Measurements from ENCODE around the gene JAKMIP2. TPM values are rescaled to one million over a fixed set of nuclear protein-coding genes. Genes with fewer than 3 reads are reported as not detected.

Gene JAKMIP2
- total RNA-seq, 1 experiment from 2014 or later = 10.9 TPM

DNA sequence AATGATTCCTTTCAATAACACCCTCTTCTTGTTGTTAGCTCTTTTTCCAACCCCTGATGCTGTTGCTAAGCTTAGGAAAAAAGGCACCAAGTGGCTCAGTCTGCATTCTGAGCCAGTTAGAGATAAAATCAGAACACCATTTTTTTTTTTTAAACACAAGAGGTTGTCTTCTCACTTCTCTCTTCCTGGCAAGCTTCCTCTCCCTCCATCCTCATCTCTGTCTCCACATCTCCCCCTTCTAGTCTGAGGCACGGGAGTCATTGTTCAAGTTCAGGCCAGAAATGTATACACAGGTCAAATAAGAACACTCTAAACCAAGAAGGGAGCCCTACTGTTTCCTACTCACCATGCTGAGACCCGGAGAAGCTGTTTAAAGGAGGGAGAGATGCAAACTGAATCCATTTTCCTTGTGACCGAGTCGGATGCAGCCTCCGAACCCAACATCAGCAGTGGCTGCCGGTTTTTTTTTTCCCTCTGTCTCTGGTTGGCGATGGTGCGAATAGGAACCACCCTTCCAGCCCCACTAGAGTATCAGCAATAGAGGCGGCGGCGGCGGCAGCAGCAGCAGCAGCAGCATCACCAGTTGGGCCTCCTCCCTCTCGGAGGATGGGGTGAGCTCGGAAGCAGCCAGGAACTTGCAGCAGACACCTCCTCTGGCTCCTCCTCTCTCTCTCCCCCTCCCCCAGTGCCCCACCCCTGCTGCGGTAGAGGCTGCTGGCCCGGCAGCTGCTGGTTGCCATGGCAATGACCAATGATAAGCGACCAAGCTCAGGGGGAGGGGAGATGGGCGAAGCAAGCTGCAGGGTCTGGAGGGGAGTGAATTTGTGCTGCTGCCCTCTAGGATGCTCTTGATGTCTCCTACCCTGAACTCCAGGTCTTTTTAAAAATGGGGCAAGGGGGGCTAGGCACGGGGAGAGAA, at the start of gene JAKMIP2 (continued):
- TF ChIP-seq TEAD4 (CRISPR knock-in tag; IDR thresholded peaks at IDR 0.05) (no peak), MYBL2 (CRISPR knock-in tag; IDR thresholded peaks at IDR 0.05) (no peak), ATF6 (CRISPR knock-in tag; IDR thresholded peaks at IDR 0.05) (no peak), PRRX2 (CRISPR knock-in tag; IDR thresholded peaks at IDR 0.05) (no peak), GTF2I (CRISPR knock-in tag; conservative IDR thresholded peaks at IDR 0.05) (no peak), ZBTB21 (CRISPR knock-in tag; IDR thresholded peaks at IDR 0.05; ENCODE audit: borderline replicate concordance) (no peak), KAT7 (CRISPR knock-in tag; IDR thresholded peaks at IDR 0.05; ENCODE audit: borderline replicate concordance) (no peak), ZNF396 (CRISPR knock-in tag; IDR thresholded peaks at IDR 0.05; ENCODE audit: borderline replicate concordance) (no peak), CREB1 (CRISPR knock-in tag; IDR thresholded peaks at IDR 0.05) (no peak), ZNF232 (CRISPR knock-in tag; IDR thresholded peaks at IDR 0.05) (0 out of 2 replicates have a peak, but pooled peaks have one; percentile 27), TEAD1 (CRISPR knock-in tag; IDR thresholded peaks at IDR 0.05) (peak; percentile 48; the same call in 1 of the 2 replicates), JAZF1 (CRISPR knock-in tag; IDR thresholded peaks at IDR 0.05) (no peak)

DNA sequence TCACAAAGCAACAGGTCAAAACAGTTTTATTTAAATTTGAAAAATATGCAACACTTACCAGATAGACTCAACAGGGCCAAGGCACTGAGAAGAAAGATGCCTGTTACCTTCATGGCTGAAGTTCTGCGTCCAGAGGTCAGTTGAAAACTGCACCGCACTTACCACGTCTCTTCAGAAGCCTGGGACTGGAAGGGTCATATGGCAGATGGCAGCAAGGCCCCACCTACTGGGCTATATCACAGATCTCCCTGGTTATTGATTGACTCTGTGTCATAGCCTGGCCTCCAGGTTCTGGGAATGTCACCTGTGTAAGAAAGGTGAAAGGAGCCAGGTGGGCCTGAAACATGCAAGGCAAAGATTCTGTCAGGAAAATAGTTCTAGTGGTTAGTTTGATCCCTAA, 48.9 kb upstream of the JAKMIP2 start, which contains the start of gene SPINK1:
TSS of gene SPINK1 (minus strand) at position 207 of the 400 bp plus-strand sequence. CDS start at position 113, 94 bp downstream.
- peak; percentile 79 for ATAC-seq
- no peaks in the 10 kb centered on the region for H3K9me3 Mint-ChIP-seq

More for the DNA sequence above, 48.9 kb upstream of the JAKMIP2 start, which contains the start of gene SPINK1:
- H3K4me1 Mint-ChIP-seq = no peaks in the 10 kb centered on the region
- ChIA-PET CTCF (interaction anchor here (2.1 kb wide), 1 partner anchor 9 kb away, joined by 10 read pairs; no protein-coding TSS in a partner anchor), POLR2A (no interaction called here)
- H3K27ac Mint-ChIP-seq = no peak within 1 kb of the TSS
- DNase-seq (ENCODE audit: low spot score) = no peak
- no peak for TF ChIP-seq ZNF263 (CRISPR knock-in tag; IDR thresholded peaks at IDR 0.05; ENCODE audit: low read depth)
- TF ChIP-seq GRHL2 (CRISPR knock-in tag; IDR thresholded peaks at IDR 0.05; ENCODE audit: insufficient replicate concordance, severe bottlenecking) = no peak
- no peak for TF ChIP-seq NR2C2 (CRISPR knock-in tag; IDR thresholded peaks at IDR 0.05)
- TF ChIP-seq JAZF1 (CRISPR knock-in tag; IDR thresholded peaks at IDR 0.05) = no peak
- TF ChIP-seq, protein P1, sequence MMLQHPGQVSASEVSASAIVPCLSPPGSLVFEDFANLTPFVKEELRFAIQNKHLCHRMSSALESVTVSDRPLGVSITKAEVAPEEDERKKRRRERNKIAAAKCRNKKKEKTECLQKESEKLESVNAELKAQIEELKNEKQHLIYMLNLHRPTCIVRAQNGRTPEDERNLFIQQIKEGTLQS (CRISPR knock-in tag; conservative IDR thresholded peaks at IDR 0.05) = no peak
- TF ChIP-seq FOXP4 (CRISPR knock-in tag; IDR thresholded peaks at IDR 0.05) = no peak
- TF ChIP-seq USF1 (CRISPR knock-in tag; IDR thresholded peaks at IDR 0.05) = no peak
- TF ChIP-seq FOXP1 (CRISPR knock-in tag; IDR thresholded peaks at IDR 0.05; ENCODE audit: borderline replicate concordance) = no peak
- no peak for TF ChIP-seq CBFB (CRISPR knock-in tag; IDR thresholded peaks at IDR 0.05; ENCODE audit: low read depth)
- no peak for TF ChIP-seq KAT7 (CRISPR knock-in tag; IDR thresholded peaks at IDR 0.05; ENCODE audit: borderline replicate concordance)
- TF ChIP-seq CREB1 (CRISPR knock-in tag; IDR thresholded peaks at IDR 0.05) = no peak
- no peak for TF ChIP-seq NR3C1 (CRISPR knock-in tag; conservative IDR thresholded peaks at IDR 0.05; ENCODE audit: low read depth)
- TF ChIP-seq, protein P2, sequence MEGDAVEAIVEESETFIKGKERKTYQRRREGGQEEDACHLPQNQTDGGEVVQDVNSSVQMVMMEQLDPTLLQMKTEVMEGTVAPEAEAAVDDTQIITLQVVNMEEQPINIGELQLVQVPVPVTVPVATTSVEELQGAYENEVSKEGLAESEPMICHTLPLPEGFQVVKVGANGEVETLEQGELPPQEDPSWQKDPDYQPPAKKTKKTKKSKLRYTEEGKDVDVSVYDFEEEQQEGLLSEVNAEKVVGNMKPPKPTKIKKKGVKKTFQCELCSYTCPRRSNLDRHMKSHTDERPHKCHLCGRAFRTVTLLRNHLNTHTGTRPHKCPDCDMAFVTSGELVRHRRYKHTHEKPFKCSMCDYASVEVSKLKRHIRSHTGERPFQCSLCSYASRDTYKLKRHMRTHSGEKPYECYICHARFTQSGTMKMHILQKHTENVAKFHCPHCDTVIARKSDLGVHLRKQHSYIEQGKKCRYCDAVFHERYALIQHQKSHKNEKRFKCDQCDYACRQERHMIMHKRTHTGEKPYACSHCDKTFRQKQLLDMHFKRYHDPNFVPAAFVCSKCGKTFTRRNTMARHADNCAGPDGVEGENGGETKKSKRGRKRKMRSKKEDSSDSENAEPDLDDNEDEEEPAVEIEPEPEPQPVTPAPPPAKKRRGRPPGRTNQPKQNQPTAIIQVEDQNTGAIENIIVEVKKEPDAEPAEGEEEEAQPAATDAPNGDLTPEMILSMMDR (IDR thresholded peaks at IDR 0.05) = no peak
- TF ChIP-seq ETV6 (CRISPR knock-in tag; IDR thresholded peaks at IDR 0.05) = no peak
- TF ChIP-seq, protein P3, sequence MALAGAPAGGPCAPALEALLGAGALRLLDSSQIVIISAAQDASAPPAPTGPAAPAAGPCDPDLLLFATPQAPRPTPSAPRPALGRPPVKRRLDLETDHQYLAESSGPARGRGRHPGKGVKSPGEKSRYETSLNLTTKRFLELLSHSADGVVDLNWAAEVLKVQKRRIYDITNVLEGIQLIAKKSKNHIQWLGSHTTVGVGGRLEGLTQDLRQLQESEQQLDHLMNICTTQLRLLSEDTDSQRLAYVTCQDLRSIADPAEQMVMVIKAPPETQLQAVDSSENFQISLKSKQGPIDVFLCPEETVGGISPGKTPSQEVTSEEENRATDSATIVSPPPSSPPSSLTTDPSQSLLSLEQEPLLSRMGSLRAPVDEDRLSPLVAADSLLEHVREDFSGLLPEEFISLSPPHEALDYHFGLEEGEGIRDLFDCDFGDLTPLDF (CRISPR knock-in tag; IDR thresholded peaks at IDR 0.05) = no peak
- no peaks in the 10 kb centered on the region for H3K36me3 Mint-ChIP-seq
- H3K27me3 Mint-ChIP-seq (ENCODE audit: low read depth) = no peaks in the 10 kb centered on the region
- H3K4me3 Mint-ChIP-seq = no peak within 1 kb of the TSS
